HCEC 1CT (cell line): ENCODE measurements around the gene PDGFA.
"Not testable (repeated sequence)": the region's sequence is repeated elsewhere in the genome, so short reads cannot be mapped to it uniquely, and the experiment has no call there.

Source experiments
- DNase-seq: peaks from one replicate; pipeline ENCODE4 v3.0.0-alpha.2; 2017

The PDGFA gene

GRCh38 chr7:551615-551970, 31.9 kb upstream of the PDGFA start:
- not testable (repeated sequence) for DNase-seq

GRCh38 chr7:550881-551614, 31.4 kb upstream of the PDGFA start:
- no peak for DNase-seq

DNA sequence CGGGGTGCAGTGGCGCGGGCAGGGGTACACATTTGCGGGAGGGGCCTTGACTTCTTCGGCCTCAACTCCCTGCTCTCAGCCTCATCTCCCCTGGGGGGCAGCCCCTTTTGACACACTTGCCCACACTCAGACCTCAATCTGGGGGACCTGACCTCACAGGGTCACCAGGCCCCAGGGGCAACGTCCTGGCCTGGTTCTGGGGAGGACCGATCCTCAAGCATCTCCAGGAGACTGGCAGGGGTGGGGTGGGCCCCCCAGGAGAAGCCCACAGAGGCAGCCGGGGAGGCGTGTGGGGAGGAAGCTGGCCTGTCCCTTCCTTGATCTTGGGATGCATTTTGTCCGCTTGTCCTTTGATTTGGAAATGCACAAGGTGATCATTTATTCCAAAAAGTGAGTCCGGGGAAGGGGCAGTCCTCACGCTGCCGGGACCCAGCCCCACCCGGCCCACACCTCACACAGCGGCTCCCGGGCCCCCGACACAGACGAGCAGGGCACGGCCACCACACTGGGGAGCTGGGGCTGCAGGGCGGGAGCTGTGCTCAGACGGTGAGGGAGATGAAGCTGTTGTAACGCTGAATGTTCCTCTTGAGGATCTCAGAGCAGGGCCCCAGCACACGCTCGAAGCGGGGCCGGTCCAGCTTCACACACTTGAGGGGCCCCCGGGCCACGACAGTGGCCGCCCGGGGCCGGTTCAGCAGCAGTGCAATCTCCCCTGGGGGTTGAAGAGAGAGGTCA, 30.4 kb upstream of the PDGFA start:
- DNase-seq = no peak

DNA sequence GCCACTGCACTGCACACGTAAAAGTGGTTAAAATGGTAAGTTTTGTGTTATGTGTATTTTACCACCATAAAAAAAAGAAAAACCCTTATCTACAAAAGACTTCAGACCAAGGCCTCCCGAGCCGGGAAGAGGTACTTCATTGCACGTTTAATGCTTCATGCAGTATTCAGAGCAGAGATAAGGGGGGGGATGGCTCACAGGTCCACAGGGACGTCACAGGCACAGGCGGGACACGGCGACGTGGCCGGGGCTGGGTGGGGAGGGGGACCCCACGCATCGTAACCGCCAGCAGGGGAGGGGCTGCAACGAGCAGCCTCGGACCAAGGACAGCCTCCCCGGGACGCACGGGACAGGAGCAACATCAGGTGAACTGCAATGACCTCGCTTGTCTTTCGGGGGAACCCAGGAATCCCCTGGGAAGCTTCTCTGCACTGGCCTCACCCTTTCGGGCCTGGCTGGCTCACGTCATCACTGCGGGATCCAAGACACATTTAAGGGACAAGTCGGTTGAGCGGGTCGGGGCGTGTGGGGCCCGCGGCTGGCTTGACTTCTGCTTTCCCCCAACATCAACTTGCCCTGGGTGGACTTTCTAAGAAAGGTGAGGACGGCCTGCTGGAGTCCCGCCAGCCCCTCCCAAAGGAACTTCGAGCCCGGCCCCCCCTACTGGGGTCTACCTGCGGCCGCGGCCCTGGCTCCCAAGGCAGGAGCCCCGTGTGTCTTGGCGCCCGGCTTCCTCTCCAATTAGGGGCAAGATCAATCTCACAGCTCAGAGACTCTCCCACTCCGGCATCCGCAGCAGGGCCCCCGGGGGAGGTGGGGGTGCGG, 29.6 kb upstream of the PDGFA start:
- DNase-seq = no peak

GRCh38 chr7:548401-548800, 28.8 kb upstream of the PDGFA start:
- DNase-seq = no peak

DNA sequence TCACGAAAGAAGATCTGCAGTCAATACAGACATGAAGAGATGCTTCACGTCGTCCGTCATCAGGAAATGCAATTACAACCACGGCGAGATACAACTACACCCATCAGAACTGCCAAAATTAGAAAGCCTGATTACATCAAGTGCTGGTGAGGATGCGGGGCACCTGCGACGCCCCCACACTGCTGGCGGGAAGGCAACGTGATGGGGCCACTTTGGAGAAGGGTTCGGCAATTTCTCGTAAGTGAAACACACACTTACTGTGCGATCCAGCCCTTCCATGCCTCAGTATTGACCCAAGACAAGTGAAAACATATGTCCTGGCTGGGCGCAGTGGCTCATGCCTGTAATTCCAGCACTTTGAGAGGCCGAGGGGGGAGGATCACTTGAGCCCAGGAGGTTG, 25.8 kb upstream of the PDGFA start:
- DNase-seq = no peak

DNA sequence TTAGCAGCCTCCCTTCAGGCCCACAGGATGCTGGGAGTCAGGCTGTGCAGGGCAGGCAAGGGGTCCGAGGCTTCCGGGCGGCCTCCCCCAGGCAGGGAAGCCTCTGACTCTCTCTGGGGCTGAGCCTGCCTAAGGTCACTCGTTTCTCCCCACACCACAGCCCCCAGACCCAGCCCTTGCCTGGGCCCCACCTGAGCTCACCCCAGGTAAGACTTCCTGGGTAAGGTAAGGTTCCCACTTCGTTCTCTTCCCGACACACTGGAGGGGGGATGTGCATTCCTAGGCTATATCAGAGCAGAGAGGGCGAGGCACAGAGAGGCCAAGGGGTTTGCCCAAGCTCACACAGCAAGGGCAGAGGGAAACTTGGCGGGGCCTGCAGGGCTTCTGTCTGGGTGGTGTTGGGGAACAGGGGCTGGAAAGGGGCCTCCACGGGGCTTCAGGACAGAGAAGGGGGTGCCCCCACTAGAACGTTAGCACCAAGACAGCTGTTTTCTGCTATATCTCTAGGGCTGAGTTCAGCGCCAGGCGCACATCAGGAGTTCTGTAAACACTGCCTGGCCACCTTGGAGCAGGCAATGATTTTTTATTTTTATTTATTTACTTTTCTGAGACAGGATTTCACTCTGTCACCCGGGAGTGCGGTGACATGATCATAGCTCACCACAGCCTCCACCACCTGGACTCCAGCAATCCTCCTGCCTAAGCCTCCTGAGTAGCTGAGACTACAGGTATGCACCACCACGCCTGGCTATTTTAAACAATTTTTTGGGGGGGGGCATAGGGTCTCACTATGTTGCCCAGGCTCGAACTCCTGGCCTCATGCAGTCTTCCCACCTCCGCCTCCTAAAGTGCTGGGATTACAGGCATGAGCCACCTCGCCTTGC, 24.9 kb upstream of the PDGFA start:
- DNase-seq = no peak

DNA sequence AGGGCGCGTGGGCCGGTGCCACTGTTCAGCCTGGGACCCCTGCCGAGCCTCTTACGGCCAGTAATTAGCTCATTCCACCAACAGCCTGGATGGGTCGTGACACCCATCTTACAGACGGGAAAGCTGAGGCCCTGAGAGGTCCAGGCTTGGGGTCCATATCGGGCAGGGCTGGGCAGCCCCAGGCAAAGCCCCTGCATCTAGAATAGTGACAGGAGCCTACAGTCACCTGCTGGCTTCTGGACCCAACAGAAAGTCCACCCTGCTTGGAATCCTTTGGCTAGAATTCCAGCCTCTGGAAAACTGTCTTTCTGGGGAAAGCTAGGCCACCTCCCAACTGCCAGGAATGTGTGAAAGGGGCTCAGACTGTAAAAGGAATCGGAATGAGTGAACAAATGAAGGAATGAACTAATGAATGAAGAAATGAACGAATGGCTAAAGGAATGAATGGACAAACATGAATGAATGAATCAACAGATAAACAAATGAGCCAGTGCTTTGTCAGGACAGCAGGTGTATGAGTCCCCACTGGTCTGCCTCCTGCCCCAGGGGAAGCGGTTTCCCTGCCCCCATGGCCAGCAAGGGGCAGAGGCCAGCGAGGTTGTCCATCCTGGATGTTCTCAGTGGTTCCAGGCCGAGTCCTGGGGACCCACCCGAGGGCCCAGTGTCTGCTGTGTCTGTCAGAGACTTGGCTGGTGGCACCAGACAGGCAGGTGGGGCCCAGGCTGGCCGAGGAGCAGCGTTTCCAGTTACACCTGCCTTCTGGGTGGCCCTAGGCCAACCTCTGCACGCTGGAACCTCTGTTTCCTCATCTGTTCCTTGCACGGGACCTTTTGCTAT, 24.1 kb upstream of the PDGFA start:
- DNase-seq = no peak

DNA sequence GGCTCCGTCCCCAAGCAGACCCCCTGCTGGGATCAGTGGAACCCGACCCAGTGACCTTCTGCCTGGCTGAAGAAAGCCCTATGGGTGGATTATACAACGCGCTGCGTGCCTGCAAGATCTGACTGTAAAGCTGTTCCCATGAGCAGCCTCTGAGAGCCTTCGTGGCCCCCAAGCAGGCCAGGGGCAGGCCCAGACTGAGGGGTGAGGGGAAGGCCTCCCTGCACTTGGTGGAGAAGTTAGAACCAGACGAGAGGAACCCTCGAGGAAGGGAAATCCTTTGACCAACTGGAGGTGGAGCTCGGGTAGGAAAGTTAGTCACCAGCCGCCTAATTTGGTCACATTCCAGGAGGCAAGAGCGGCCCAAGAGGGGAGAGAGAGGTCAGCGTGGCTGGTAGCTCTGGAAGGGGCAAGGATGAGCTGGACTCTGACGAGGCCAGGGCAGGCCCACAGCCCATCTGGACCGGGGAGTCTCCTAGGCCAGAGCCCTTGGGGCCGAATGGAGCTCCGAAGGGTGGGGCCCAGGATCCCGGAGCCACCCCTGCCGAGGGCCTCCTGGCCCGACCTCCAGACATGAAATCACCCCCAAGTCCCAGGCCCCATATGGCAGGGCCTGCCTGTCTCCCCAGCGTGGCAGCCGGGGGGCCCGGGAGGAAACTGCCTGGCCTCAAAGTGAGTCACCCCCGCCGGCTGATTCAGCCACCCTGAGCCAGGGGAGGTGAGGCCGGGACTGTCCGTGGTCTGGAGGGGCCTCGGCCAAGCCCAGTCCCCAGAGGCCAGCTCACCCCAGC, 23.3 kb upstream of the PDGFA start:
- DNase-seq = peak; percentile 94

GRCh38 chr7:542131-542712, 22.6 kb upstream of the PDGFA start:
- no peak for DNase-seq

GRCh38 chr7:541661-542060, 22.0 kb upstream of the PDGFA start:
- no peak for DNase-seq

GRCh38 chr7:540997-541396, 21.4 kb upstream of the PDGFA start:
- DNase-seq = no peak

DNA sequence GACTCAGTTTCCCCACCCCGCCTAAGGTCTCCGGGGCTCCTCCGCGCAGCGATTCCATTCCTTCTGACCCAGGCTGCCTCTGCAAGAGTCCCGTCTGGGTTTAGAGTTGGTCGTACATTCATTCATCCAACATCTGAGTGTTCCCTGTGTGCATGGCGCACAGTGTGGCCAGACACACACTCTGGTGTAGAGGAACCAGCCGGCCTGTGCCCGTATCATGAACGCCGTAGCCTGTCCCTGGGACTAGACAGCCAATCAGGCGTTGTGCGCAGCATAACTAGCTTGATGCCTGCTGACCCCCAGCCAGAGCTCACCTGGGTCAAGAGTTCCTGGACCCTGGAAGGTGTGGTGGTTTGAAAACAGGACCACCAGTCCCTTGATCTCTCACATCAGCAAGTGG, 20.9 kb upstream of the PDGFA start:
- no peak for DNase-seq

DNA sequence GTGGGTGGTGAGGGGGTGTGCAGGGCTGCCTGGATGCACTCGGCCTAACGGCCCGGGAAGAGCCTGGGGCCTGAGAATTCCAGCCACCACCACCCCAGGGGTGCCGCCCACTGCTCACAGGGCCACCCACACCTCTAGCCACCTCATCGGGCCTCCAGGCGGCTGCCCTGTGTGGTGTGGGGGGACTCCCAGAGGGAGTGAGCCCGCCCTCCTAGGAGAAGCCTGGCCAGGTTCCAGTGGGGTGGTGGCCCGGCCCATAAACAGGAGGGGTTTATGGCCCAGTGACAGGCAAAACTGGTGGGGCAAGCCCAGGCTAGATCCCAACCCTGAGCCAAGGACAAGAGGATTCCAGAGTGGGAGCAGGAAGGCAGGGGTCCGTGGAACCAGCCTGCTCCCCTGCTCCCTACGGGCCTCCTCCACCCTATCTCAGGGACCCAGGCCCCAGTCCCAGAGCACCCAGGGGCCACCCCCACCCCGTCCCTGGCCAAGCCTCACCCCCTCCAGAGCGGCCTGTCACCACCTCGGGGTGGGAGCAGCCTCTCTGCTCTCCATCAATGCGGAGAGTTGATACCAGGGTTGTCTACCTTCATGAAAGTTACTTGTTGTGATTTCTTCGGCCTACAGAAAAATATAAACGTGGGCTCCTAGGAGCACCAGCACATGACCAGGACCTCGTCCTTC, 20.2 kb upstream of the PDGFA start:
- no peak for DNase-seq

- DNase-seq = no peak
Measured at GRCh38 chr7:538764-539685, 19.4 kb upstream of the PDGFA start.

DNA sequence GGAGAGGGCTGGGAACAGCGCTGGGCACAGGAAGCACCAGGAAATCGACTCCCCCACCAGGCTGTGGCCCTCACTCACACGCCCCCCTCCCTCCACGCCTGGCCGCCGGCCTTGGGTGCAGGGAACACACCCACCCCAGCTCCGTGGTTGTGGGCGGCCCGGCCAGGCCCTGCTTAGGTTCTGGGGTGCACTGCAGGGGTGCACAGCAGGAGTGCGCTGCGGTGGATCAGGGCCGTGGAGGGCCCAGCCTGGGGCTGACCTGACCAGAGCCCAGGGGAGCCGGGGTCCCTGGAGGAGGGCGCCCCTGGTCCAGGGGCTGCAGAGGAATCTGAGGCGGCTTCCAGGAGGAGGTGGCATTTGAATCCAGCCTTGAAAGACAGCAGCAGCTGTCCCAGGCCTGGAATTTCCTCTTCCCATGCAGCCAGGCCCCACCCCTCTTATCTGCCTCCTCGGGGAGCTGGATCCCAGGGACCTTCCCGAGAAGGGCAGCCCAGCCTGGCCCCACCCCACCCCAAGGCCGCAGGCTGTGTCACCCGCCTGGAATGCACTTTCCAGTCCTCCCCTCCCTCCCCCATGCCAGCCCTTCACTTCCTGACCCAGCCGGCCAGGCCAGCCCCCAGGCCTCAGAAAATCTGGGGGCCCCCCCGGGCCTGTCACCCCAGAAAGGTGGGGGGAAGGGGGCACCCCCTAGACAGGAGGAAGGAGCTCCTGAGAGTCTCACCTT, 18.4 kb upstream of the PDGFA start:
- peak; percentile 93 for DNase-seq

- no peak for DNase-seq
Measured at GRCh38 chr7:536231-536630, 16.6 kb upstream of the PDGFA start.

DNA sequence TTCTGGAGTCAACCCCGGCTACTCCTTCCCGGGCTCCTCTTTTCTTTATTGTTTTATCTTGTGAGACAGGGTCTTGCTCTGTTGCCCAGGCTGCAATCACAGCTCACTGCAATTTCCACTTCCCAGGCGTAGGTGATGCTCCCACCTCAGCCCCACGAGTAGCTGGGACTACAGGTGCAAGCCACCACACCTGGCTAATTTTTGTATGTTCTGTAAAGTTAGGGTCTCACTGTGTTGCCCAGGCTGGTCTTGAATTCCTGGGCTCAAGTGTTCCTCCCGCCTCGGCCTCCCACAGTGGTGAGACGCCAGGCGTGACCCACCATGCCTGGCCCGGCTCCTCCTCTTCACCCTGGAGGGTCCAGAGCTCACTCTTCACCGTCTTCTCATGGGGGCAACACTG, 15.3 kb upstream of the PDGFA start:
- no peak for DNase-seq
